IMR-90 (cell line): ENCODE results near the gene LETM1. TPM values are rescaled to one million over a fixed set of nuclear protein-coding genes. Genes with fewer than 3 reads are reported as not detected.

Experiments
- ATAC-seq: fragments of 200-7000 bp; cut with Tn5 transposase; 2 replicates; pipeline ENCODE4 v1.9.1; 2020; ENCODE audit warnings: low read depth, mild to moderate bottlenecking, moderate library complexity
- BruUV-seq: library from RNA; stranded (reverse); fragments of 400-500 nt; replicated peaks from 2 replicates; lab custom pipeline; 2021; lab: Mats Ljungman, UMichigan
- CTCF ChIA-PET: fragments of 300-600 bp; formaldehyde crosslinking; extraction: SDS; loops from one replicate; lab custom pipeline; 2021; ENCODE audit warnings: antibody characterized with exemption; lab: Yijun Ruan, JAX
- POLR2A ChIA-PET: fragments of 300-600 bp; sonication (Branson Sonifier 250); formaldehyde crosslinking; loops from one replicate; lab custom pipeline; 2022; ENCODE audit warnings: antibody characterized with exemption; ENCODE audit not compliant: unreplicated experiment; lab: Charles Lee
- DNase-seq: peaks from one replicate; pipeline ENCODE4 v3.0.0; 2013
- H2AFZ ChIP-seq: replicated peaks from 2 replicates; pipeline ENCODE3; 2013; ENCODE audit warnings: low read length, mild to moderate bottlenecking; ENCODE audit not compliant: poor library complexity
- H2AK5ac ChIP-seq: 2 replicates; pipeline ENCODE4 v1.6.1; 2013; ENCODE audit warnings: low read depth, low read length, inconsistent platforms
- H2AK9ac ChIP-seq: replicated peaks from 2 replicates; pipeline ENCODE3; 2013; ENCODE audit warnings: mild to moderate bottlenecking, low read depth, low read length, moderate library complexity; ENCODE audit not compliant: poor library complexity
- H2BK120ac ChIP-seq: 2 replicates; pipeline ENCODE4 v1.6.1; 2013; ENCODE audit warnings: low read depth, low read length, inconsistent platforms
- H2BK15ac ChIP-seq: 3 replicates; pipeline ENCODE4 v1.6.1; 2013; ENCODE audit warnings: low read depth, low read length, inconsistent platforms
- H2BK20ac ChIP-seq: 2 replicates; pipeline ENCODE4 v1.6.1; 2013; ENCODE audit warnings: low read depth, mild to moderate bottlenecking, inconsistent platforms, low read length, moderate library complexity
- H2BK5ac ChIP-seq: 2 replicates; pipeline ENCODE4 v1.6.1; 2013; ENCODE audit warnings: mild to moderate bottlenecking, low read depth, low read length, inconsistent platforms; ENCODE audit not compliant: poor library complexity, severe bottlenecking
- H3K14ac ChIP-seq: replicated peaks from 2 replicates; pipeline ENCODE4 v1.6.1; 2013; ENCODE audit warnings: low read depth, low read length, inconsistent platforms
- H3K18ac ChIP-seq: 2 replicates; pipeline ENCODE4 v1.6.1; 2013; ENCODE audit warnings: low read depth, low read length, control low read depth
- H3K23ac ChIP-seq: 2 replicates; pipeline ENCODE4 v1.6.1; 2013; ENCODE audit warnings: low read depth, low read length, inconsistent platforms
- H3K27ac ChIP-seq: 2 replicates; pipeline ENCODE4 v1.5.1; 2013; ENCODE audit warnings: mild to moderate bottlenecking, control low read depth, low read length; ENCODE audit not compliant: insufficient read depth
- H3K27me3 ChIP-seq: 2 replicates; pipeline ENCODE4 v1.6.1; 2013; ENCODE audit warnings: low read length; ENCODE audit not compliant: control insufficient read depth, insufficient read depth
- H3K36me3 ChIP-seq: 2 replicates; pipeline ENCODE4 v1.6.1; 2013; ENCODE audit warnings: low read length, mixed read lengths; ENCODE audit not compliant: control insufficient read depth, insufficient read depth
- H3K4ac ChIP-seq: 2 replicates; pipeline ENCODE4 v1.6.1; 2013; ENCODE audit warnings: low read depth, low read length, inconsistent platforms
- H3K4me1 ChIP-seq: 2 replicates; pipeline ENCODE4 v1.6.1; 2013; ENCODE audit warnings: low read length, mixed read lengths; ENCODE audit not compliant: control insufficient read depth, insufficient read depth
- H3K4me2 ChIP-seq: 2 replicates; pipeline ENCODE4 v1.6.1; 2013; ENCODE audit warnings: low read depth, mild to moderate bottlenecking, control low read depth, low read length, moderate library complexity
- H3K4me3 ChIP-seq: 2 replicates; pipeline ENCODE4 v1.5.1; 2013; ENCODE audit warnings: low read depth, mild to moderate bottlenecking, control low read depth, low read length, moderate library complexity; ENCODE audit not compliant: insufficient read depth
- H3K56ac ChIP-seq: 2 replicates; pipeline ENCODE4 v1.6.1; 2013; ENCODE audit warnings: low read length, inconsistent platforms; ENCODE audit not compliant: insufficient read depth; ENCODE audit errors: extremely low read depth
- H3K79me1 ChIP-seq, 2 experiments: 2 replicates each; pipeline ENCODE4 v1.6.1; 2013; ENCODE audit warnings: low read length in 2 of 2, inconsistent platforms in 1 of 2, low read depth in 1 of 2
- H3K9ac ChIP-seq: 2 replicates; pipeline ENCODE4 v1.6.1; 2013; ENCODE audit warnings: low read depth, low read length, control low read depth
- H3K9me1 ChIP-seq: 2 replicates; pipeline ENCODE4 v1.6.1; 2013; ENCODE audit warnings: low read length, inconsistent platforms; ENCODE audit not compliant: insufficient read depth
- H3K9me3 ChIP-seq: 2 replicates; pipeline ENCODE4 v1.6.1; 2013; ENCODE audit warnings: low read length; ENCODE audit not compliant: control insufficient read depth, insufficient read depth
- H4K20me1 ChIP-seq: 2 replicates; pipeline ENCODE4 v1.6.1; 2013; ENCODE audit warnings: low read length, inconsistent platforms; ENCODE audit not compliant: insufficient read depth
- H4K5ac ChIP-seq: 2 replicates; pipeline ENCODE4 v1.6.1; 2013; ENCODE audit warnings: mild to moderate bottlenecking, low read depth, low read length, control low read depth
- H4K8ac ChIP-seq, 2 experiments: 2 replicates each; pipeline ENCODE4 v1.6.1; 2013; ENCODE audit warnings: low read depth in 2 of 2, low read length in 2 of 2, control low read depth in 1 of 2, inconsistent platforms in 1 of 2
- H4K91ac ChIP-seq: 2 replicates; pipeline ENCODE4 v1.6.1; 2013; ENCODE audit warnings: low read depth, low read length, inconsistent platforms; ENCODE audit not compliant: insufficient read depth
- MAZ ChIP-seq: IDR thresholded peaks from 2 replicates; pipeline ENCODE4 v1.6.1; 2012; ENCODE audit warnings: low read depth, mild to moderate bottlenecking, low read length, improper control_type of control experiment, moderate library complexity, borderline replicate concordance
- NFE2L2 ChIP-seq: fragments of 150-350 bp; IDR thresholded peaks from 2 replicates; pipeline ENCODE4 v1.6.1; 2016; ENCODE audit warnings: low read depth, mild to moderate bottlenecking, low read length
- RCOR1 ChIP-seq: IDR thresholded peaks from 2 replicates; pipeline ENCODE4 v1.6.1; 2012; ENCODE audit warnings: mild to moderate bottlenecking, low read length, improper control_type of control experiment; ENCODE audit not compliant: insufficient replicate concordance
- WGBS, 2 experiments: methylation state at CpG; one replicate each; pipeline versions ENCODE4 v1.1.5 to v1.1.7; 2013; ENCODE audit warnings: missing lambda C conversion rate in 2 of 2; ENCODE audit not compliant: insufficient read length in 1 of 2; ENCODE audit errors: extremely low coverage in 2 of 2; 5-methylcytosine and 5-hydroxymethylcytosine counted together
- dilution Hi-C: fragments of 300-500 bp; cut with HindIII; formaldehyde crosslinking; loops from one replicate; pipeline ENCODE4 v1.14.3; 2018; ENCODE audit warnings: low sequenced_read_pairs; ENCODE audit not compliant: unreplicated experiment
- in situ Hi-C: fragments of 300-500 bp; cut with MboI; formaldehyde crosslinking; loops from 3 replicates; pipeline ENCODE4 v1.14.3; 2019; ENCODE audit warnings: low sequenced_read_pairs, inconsistent platforms, mixed read lengths
- intact Hi-C: fragments of 100-400 bp; cut with micrococcal nuclease; formaldehyde crosslinking; loops from 2 replicates; pipeline ENCODE4 v1.10.0; 2022
- polyA plus RNA-seq, 3 experiments: library from polyadenylated mRNA; depleted of rRNA; stranded (reverse); fragments of >200 nt; gene quantifications; 2 replicates each; pipeline ENCODE4 v1.2.3, GENCODE V29; 2012; ENCODE audit warnings: low replicate concordance in 1 of 3
- total RNA-seq: library from RNA; depleted of rRNA; stranded (reverse); fragments of >200 nt; gene quantifications from 2 replicates; pipeline ENCODE4 v1.2.3, GENCODE V29; 2012
- TF ChIP-seq, protein P1 (sequence below): fragments of 150-350 bp; IDR thresholded peaks from 2 replicates; pipeline ENCODE4 v1.6.1; 2016; ENCODE audit warnings: low read depth, mild to moderate bottlenecking, low read length, moderate library complexity, borderline replicate concordance
- TF ChIP-seq, protein P2 (sequence below): conservative IDR thresholded peaks from 2 replicates; pipeline ENCODE4 v1.5.1; 2012; ENCODE audit warnings: mild to moderate bottlenecking, low read depth, low read length, improper control_type of control experiment

LETM1 gene
- total and polyA plus RNA-seq, 2 of the 4 experiments (the other 2 are of a cell fraction) = 25.0 to 49.3 TPM

DNA sequence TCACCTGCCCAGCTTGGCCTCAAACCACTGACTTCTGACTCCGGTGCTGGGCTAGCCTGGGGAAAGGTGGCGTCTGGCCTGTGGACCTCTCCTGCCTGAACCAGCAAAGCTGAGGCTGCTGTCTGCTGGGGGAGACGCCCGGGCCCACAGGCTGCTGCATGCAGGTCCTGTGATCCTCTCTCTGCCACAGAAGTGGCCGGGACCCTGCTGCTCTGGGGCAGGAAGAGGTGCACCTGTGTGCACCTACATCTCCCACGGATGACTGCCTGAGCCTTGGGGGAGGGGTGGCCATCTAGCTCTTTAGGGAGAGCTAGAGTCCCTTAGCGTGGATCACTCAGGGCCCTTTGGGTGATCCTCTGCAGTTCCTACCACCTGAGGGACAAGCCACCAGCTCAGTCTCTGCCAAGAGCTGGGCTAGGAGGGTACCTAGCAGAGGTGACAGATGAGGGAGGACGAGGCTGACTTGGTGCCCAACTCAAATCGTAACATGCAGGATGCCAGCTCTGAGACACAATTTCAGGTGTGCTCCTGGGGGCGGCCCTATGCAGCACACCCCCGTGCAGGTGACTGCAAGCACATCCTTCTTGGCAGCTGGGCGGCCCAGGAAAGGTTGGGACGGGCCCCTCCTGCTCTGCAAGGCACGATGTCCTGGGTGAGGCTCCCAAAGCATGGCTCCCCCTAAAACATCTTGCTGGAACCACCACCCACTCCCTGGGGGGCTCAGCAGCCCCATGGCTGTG, 22.5 kb downstream of the LETM1 start:
- peaks cover 50% of the 10 kb centered on the region for H3K36me3 ChIP-seq
- POLR2A ChIA-PET = no interaction called here
- intact Hi-C loops = no loop called here
- H2BK15ac ChIP-seq = no peak overlapping the region
- H2BK120ac ChIP-seq = no peak overlapping the region
- ATAC-seq (no peak), DNase-seq (no peak)
- no peak overlapping the region for H4K5ac ChIP-seq
- TF ChIP-seq NFE2L2 = no peak
- no peak for TF ChIP-seq RCOR1
- TF ChIP-seq, protein P1, sequence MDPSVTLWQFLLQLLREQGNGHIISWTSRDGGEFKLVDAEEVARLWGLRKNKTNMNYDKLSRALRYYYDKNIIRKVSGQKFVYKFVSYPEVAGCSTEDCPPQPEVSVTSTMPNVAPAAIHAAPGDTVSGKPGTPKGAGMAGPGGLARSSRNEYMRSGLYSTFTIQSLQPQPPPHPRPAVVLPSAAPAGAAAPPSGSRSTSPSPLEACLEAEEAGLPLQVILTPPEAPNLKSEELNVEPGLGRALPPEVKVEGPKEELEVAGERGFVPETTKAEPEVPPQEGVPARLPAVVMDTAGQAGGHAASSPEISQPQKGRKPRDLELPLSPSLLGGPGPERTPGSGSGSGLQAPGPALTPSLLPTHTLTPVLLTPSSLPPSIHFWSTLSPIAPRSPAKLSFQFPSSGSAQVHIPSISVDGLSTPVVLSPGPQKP = no peak
- TF ChIP-seq, protein P2, sequence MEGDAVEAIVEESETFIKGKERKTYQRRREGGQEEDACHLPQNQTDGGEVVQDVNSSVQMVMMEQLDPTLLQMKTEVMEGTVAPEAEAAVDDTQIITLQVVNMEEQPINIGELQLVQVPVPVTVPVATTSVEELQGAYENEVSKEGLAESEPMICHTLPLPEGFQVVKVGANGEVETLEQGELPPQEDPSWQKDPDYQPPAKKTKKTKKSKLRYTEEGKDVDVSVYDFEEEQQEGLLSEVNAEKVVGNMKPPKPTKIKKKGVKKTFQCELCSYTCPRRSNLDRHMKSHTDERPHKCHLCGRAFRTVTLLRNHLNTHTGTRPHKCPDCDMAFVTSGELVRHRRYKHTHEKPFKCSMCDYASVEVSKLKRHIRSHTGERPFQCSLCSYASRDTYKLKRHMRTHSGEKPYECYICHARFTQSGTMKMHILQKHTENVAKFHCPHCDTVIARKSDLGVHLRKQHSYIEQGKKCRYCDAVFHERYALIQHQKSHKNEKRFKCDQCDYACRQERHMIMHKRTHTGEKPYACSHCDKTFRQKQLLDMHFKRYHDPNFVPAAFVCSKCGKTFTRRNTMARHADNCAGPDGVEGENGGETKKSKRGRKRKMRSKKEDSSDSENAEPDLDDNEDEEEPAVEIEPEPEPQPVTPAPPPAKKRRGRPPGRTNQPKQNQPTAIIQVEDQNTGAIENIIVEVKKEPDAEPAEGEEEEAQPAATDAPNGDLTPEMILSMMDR = no peak
- no peak for TF ChIP-seq MAZ
- no peak overlapping the region for H2AK5ac ChIP-seq
- H3K56ac ChIP-seq = no peak overlapping the region
- H2BK20ac ChIP-seq = no peak overlapping the region
- no peak overlapping the region for H3K4me2 ChIP-seq
- CTCF ChIA-PET = no interaction called here
- dilution Hi-C loops = no loop called here
- no peak overlapping the region for H3K23ac ChIP-seq
- H3K9ac ChIP-seq = no peak overlapping the region
- H3K79me1 ChIP-seq = peaks cover 13 to 16% of the 10 kb centered on the region in 2 experiments
- H3K27me3 ChIP-seq = no peaks in the 10 kb centered on the region
- H3K4me3 ChIP-seq = no peak overlapping the region
- H2AFZ ChIP-seq = no peak overlapping the region
- no peak overlapping the region for H4K8ac ChIP-seq
- H2BK5ac ChIP-seq = no peak overlapping the region
- no peak overlapping the region for H3K27ac ChIP-seq
- H2AK9ac ChIP-seq = no peak overlapping the region
- no peaks in the 10 kb centered on the region for H3K9me3 ChIP-seq
- H4K91ac ChIP-seq = no peak overlapping the region
- no peak overlapping the region for H3K4ac ChIP-seq
- no peaks in the 10 kb centered on the region for H3K9me1 ChIP-seq
- peaks cover 3% of the 10 kb centered on the region; the same call in 1 of the 2 replicates for H3K4me1 ChIP-seq
- BruUV-seq = no TSS peak
- in situ Hi-C loops = no loop called here
- H3K18ac ChIP-seq = no peak overlapping the region
- no peak overlapping the region for H3K14ac ChIP-seq
- H4K20me1 ChIP-seq = peaks cover 4% of the 10 kb centered on the region
- WGBS, 2 experiments = 100% methylated on average over 5 of the region's 14 CpGs; no CpG with 5 or more reads in 1 of the 2 experiments
